IPS-18c (cell line): ENCODE measurements around the gene WDR91.

Experiments used
- H3K4me3 ChIP-seq: 2 replicates; pipeline ENCODE4 v1.7.0; 2013; ENCODE audit warnings: low read depth, mild to moderate bottlenecking, low read length, moderate library complexity; ENCODE audit not compliant: insufficient read depth
- H3K9me3 ChIP-seq: one replicate; pipeline ENCODE4 v1.6.1; 2013; ENCODE audit warnings: mild to moderate bottlenecking, low read length, moderate library complexity; ENCODE audit not compliant: control insufficient read depth, insufficient read depth

WDR91 gene

DNA sequence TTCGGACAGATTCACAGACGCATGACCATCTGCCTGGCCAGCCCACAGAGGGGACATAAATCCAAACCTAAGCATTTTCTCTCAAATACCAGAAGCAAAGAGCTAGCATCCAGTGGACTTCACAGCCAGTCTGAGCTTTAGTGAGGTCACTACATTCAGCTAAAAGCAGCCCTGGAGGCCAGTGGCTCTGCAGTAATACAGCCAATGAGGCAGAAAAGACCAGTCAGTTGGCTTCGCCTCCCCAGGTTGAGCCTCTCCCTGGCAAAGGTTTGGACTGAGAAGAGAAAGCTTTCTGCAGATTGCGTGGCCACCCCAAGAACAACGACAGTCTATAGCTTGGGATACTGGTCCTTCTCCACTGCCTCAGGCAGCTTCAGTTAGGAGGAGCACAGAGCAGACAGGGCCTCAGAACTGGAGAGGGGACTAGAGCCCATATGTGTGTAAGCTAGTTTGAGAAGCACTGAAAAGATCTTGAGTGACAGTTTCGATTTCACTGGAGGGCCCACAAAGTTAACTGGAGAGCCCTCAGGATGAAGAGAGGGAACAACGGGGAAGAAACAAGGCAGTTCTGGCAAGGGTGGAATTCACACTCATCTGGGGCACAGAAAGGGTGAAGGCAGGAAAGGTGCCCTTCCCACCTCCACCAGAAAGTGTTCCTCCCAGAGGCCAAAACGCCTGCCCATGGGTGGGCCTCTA lies 3.8 kb downstream of the WDR91 start:
- Histone ChIP-seq H3K9me3 (no peaks in the 10 kb centered on the region), H3K4me3 (no peak overlapping the region)

DNA sequence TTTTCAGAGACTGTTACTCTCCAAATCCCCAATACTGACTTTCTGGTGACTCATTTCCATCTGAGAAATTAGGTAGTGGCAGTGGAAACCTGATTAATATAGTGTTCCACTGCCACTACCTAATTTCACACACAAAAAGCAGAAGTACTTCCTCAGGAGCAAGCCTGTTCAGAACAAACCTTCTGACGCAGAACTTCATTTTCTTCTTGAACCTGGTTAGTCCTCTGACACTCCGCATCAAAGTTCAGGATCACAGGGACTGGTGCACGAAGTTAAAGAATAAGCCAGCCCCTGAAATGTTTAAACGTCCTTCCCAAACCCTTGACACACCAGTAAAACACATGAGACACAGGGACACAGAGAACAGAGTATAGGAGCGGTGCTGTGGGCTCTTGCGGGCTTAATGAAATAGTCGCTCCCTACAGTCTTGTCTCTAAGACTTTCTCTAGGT lies 4.4 kb downstream of the WDR91 start:
- Histone ChIP-seq H3K9me3 (no peaks in the 10 kb centered on the region), H3K4me3 (no peak overlapping the region)

DNA sequence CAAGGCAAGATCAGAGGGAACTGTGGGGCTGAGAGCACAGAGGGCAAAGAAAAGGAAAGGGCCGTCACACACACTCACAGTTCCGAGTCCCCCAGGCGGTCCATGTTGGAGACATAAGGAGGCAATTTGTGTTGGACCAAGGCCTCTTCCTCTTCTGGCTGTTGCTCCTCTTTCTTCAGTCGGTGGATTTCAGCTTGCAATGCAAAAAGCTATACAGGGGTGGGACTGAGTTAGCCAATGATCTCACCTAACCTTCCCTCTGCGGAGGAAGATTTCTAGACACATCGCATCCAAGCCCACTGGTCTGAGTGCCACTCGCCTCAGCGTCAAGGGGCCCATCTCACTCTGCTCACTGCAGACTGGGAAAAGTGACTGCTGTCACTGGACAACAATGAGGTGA lies 5.5 kb downstream of the WDR91 start:
- Histone ChIP-seq H3K9me3 (no peaks in the 10 kb centered on the region), H3K4me3 (no peak overlapping the region)

DNA sequence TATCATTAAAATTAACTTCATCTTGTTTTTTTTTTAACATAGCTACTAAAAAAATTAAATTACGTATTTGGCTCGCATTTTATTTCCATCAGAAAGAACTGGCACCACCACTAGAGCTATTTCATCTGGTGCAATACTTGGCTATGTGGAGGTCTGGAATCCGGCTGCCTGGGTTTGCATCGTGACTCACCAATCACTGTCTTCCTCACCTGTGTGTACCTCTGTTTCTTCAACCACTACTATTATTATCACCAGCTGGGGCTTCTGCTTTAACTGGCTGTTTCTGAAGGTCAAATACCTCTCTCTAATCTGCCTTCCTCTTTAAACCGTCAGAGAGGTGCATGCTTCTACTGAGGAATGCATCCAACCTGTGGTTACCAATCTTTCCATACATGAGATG lies 6.5 kb downstream of the WDR91 start:
- Histone ChIP-seq H3K4me3 (no peak overlapping the region), H3K9me3 (no peaks in the 10 kb centered on the region)

DNA sequence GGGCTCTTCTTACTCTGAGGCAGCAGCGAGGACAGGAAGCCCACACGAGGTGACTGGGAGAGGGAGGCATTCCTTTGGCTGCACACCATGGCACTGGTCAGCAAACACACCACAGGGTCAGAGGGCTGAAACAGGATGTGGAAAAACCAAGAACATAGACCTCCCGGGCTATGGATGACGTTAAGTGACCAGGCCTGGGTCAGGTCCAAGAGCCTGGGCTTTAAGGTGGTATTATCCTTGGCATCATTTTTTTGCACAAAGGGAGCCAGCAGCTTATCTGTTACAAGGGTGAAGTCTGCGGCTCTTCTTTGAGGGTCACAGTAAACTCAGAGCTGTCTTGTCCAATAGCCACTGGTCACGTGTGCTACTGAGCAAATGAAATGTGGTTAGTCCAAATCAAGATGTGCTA lies 7.0 kb downstream of the WDR91 start:
- no peak overlapping the region for H3K4me3 ChIP-seq
- no peaks in the 10 kb centered on the region for H3K9me3 ChIP-seq

DNA sequence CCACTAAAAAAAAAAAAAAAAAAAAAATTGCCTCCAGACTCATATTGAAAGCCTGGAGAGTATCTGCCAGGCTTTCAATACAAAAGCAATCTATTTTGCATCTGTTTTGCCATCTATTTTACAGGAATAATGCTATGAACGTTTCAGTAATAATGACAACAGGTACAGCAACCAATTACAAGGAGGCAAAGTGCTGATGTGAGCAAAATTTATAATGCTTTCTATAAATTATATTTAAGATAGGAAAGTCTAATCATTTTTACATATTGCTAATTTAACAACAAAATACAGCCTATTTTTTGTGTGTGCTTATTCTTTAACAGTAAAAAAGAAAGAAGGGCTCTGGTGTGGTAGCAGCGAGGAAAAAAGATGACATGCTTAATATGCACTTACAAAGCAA lies 10.0 kb downstream of the WDR91 start:
- Histone ChIP-seq H3K4me3 (no peak overlapping the region), H3K9me3 (no peaks in the 10 kb centered on the region)

DNA sequence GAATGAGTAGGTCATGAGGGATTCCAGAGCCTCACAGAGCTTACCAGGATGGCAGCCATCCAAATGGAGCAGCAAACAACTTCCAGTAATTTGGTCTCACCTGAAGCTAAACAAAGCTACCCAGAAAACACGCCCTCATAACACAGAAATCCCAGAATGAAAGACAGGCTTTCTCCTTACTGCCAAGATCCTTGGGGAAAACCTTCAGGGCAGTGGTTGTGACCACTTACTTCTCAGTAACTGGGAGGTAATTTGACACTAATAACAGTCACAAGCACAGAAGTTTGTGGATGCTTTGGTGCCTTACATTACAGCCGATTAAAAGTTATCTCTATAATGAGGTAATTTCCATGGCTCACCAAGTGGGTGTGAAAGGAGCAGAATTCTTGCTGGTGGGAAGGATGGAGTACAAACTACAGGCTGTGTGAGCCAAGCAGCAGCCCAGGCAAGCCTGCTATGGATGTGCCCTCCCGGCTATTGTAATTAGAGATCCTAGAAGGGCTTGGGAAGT lies 10.4 kb downstream of the WDR91 start:
- Histone ChIP-seq H3K4me3 (no peak overlapping the region), H3K9me3 (no peaks in the 10 kb centered on the region)

DNA sequence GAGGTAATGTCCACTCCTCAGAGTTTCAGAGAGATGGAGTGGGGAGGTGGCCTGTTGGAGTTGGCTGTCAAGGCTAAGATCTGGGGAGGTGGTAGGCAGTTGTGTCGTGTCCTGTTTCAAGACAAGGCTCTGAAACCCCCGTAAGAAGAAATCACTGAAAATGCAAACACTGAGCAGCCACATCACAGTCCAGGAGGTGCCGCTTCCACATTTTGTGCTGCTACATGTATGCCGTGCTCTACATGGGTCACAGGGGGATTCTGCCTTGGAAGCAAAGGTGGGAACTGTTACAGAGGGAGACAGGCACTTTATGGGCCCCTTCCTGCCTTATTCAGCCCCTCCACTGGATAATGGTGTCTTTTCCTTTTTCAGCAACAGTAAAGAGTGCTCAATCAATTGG lies 11.9 kb downstream of the WDR91 start:
- H3K4me3 ChIP-seq = no peak overlapping the region
- H3K9me3 ChIP-seq = no peaks in the 10 kb centered on the region

DNA sequence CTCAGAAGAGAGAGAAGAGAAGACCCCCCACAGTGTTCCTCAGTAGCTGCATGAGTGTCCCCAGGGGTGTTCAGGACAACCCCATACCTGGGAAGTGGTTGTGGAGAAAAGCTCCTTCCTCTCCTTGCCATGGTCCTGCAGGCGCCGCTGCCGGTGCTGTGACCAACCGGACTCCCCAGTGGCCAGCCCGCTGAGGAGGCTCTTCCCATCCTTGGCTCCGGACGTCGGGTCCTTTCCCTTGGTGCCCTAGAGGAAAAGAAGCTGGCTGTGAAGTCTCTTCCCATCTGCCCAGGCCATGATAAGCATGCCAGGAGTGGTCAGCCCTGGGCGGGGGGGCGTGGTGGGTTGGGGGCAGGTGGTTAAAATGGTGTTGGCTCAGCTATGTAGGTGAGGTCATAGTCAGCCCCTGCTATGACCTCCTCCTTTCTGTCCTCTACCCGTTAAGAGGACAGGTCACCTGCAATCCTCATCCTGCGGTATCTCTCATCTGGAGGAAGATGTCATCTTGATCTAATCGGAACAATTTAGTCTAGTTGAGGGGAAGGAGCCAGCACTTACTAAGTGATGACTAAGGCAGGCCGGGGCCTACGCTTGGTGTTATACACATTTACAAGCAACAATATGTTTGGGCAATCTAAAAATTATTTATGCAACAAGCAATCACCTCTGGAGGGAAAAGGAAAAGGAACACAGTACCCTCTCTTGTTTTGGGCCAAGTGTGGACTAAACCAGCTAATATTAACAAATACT lies 13.2 kb downstream of the WDR91 start:
- no peaks in the 10 kb centered on the region for H3K9me3 ChIP-seq
- H3K4me3 ChIP-seq = no peak overlapping the region

DNA sequence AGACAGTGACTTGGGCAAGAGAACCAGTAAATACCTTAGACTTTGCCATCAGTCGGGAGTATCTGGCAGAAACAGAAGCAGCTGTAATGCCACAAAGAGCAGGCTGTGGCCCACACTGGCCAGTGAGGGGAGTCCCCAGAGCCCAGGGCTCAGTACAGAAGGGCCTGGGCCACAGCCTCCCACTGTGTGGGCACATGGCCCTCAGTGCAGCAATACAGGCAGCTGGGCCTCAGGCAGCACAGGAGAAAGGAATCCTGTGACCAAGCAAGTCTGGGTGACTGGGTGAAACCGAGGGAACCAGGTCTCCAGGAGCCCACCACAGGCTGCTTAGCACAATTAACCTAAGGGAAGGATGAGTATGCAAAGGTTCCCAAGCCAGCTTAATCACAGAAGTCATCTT lies 14.0 kb downstream of the WDR91 start:
- H3K9me3 ChIP-seq = no peaks in the 10 kb centered on the region
- H3K4me3 ChIP-seq = no peak overlapping the region

- Histone ChIP-seq H3K4me3 (no peak overlapping the region), H3K9me3 (no peaks in the 10 kb centered on the region)
These were observed 15.2 kb downstream of the WDR91 start for GRCh38 chr7:135195968-135196629.

DNA sequence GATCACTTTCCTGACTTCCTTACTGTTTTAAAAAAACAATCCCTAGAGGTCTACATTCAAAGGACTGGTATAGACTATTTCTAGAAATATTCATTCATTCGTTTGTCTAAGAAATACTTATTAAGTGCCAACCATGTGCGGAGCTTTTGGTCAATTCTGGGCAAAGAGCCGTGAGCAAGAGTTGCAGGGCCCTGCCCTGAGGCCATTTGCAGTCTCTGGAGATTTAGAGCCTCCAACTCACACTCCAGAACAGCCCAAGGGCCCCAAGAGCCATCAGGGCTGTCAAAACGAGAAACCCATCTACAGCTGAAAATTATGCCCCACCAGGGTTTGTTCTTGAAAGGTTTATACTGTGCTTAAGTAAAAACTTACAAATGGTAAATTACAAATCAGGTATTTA lies 16.2 kb downstream of the WDR91 start:
- H3K4me3 ChIP-seq = no peak overlapping the region

GRCh38 chr7:135194494-135195095 lies 16.7 kb downstream of the WDR91 start:
- no peak overlapping the region for H3K4me3 ChIP-seq

More for the DNA sequence above, 16.2 kb downstream of the WDR91 start:
- H3K9me3 ChIP-seq = no peaks in the 10 kb centered on the region

GRCh38 chr7:135193615-135194081 lies 17.7 kb downstream of the WDR91 start:
- no peaks in the 10 kb centered on the region for H3K9me3 ChIP-seq
- no peak overlapping the region for H3K4me3 ChIP-seq

More at GRCh38 chr7:135194494-135195095, 16.7 kb downstream of the WDR91 start:
- no peaks in the 10 kb centered on the region for H3K9me3 ChIP-seq

GRCh38 chr7:135192914-135193536 lies 18.3 kb downstream of the WDR91 start:
- H3K4me3 ChIP-seq = no peak overlapping the region
- H3K9me3 ChIP-seq = no peaks in the 10 kb centered on the region

DNA sequence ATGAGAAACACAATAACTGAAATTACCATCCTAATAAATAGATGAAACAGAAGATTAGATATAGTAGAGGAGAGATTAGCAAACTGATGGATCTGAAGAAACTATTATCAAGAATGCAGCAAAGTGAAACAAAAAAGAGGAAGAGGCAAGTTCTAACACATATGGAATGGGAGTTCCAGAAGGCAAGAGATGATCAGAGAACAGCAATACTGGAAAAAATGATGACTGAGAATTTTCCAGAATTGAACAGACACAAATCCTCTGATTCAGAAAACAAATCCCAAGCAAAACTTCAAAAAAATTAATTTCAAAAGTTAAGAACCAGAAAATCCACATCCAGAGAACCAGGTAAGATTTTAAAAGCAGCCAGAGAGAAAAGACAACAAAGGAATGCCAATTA lies 20.6 kb downstream of the WDR91 start:
- Histone ChIP-seq H3K4me3 (no peak overlapping the region), H3K9me3 (no peaks in the 10 kb centered on the region)

GRCh38 chr7:135189961-135190360 lies 21.4 kb downstream of the WDR91 start:
- Histone ChIP-seq H3K9me3 (no peaks in the 10 kb centered on the region), H3K4me3 (no peak overlapping the region)
